PC-9 (cell line): Measurements from ENCODE around the gene TBX21. TPM values are rescaled to one million over a fixed set of nuclear protein-coding genes. Genes with fewer than 3 reads are reported as not detected.

Experiments
- Bru-seq: library from RNA; stranded (reverse); fragments of 400-500 nt; gene quantifications from one replicate; lab custom pipeline; 2021; lab: Mats Ljungman, UMichigan
- BruChase-seq, 2 experiments: library from RNA; stranded (reverse); fragments of 400-500 nt; gene quantifications; one replicate each; lab custom pipeline; 2021; lab: Mats Ljungman, UMichigan
- BruUV-seq: library from RNA; stranded (reverse); fragments of 400-500 nt; replicated peaks from 2 replicates; lab custom pipeline; 2021; lab: Mats Ljungman, UMichigan
- CTCF ChIA-PET: fragments of 300-600 bp; sonication (Branson Sonifier 250); formaldehyde crosslinking; loops from one replicate; lab custom pipeline; 2022; ENCODE audit warnings: antibody characterized with exemption; lab: Charles Lee
- POLR2A ChIA-PET: fragments of 300-600 bp; sonication (Branson Sonifier 250); formaldehyde crosslinking; loops from one replicate; lab custom pipeline; 2022; ENCODE audit warnings: antibody characterized with exemption; ENCODE audit not compliant: unreplicated experiment; lab: Charles Lee
- DNase-seq, 2 experiments: peaks; one replicate each; pipeline versions ENCODE4 v3.0.0 to v3.0.0-alpha.2; 2015 to 2022; ENCODE audit warnings: mixed read lengths in 1 of 2
- H2AFZ ChIP-seq: fragments of 200-600 bp; sonication (generic); 2 replicates; pipeline ENCODE4 v1.8.1; 2017; ENCODE audit warnings: antibody characterized with exemption
- H3F3A ChIP-seq: fragments of 200-600 bp; sonication (generic); 2 replicates; pipeline ENCODE4 v1.8.1; 2017; ENCODE audit warnings: antibody characterized with exemption, mild to moderate bottlenecking, low read depth; ENCODE audit not compliant: insufficient read depth
- H3K27ac ChIP-seq: fragments of 200-600 bp; sonication (generic); 2 replicates; pipeline ENCODE4 v1.6.1; 2016; ENCODE audit warnings: mixed run types
- H3K27me3 ChIP-seq: fragments of 200-600 bp; sonication (generic); 2 replicates; pipeline ENCODE4 v1.6.1; 2016; ENCODE audit warnings: low read depth, mixed run types; ENCODE audit not compliant: insufficient read depth
- H3K36me3 ChIP-seq: fragments of 200-600 bp; sonication (generic); 2 replicates; pipeline ENCODE4 v1.6.1; 2016; ENCODE audit warnings: low read depth, mixed run types
- H3K4me1 ChIP-seq: fragments of 200-600 bp; sonication (generic); replicated peaks from 2 replicates; pipeline ENCODE4 v1.6.1; 2016; ENCODE audit warnings: mixed run types; ENCODE audit not compliant: insufficient read depth
- H3K4me2 ChIP-seq: fragments of 200-600 bp; sonication (generic); 2 replicates; pipeline ENCODE4 v1.6.1; 2017; ENCODE audit warnings: mixed run types
- H3K4me3 ChIP-seq: fragments of 200-600 bp; sonication (generic); 2 replicates; pipeline ENCODE4 v1.6.1; 2016; ENCODE audit warnings: mixed run types
- H3K79me2 ChIP-seq: fragments of 200-600 bp; sonication (generic); 2 replicates; pipeline ENCODE4 v1.6.1; 2017; ENCODE audit warnings: low read depth, mixed run types
- H3K9me2 ChIP-seq: fragments of 200-600 bp; sonication (generic); 2 replicates; pipeline ENCODE4 v1.8.1; 2017; ENCODE audit warnings: mild to moderate bottlenecking; ENCODE audit not compliant: insufficient read depth
- H3K9me3 ChIP-seq: fragments of 200-600 bp; sonication (generic); 2 replicates; pipeline ENCODE4 v1.8.1; 2016; ENCODE audit warnings: low read depth; ENCODE audit not compliant: insufficient read depth
- H4K20me1 ChIP-seq: fragments of 200-600 bp; sonication (generic); 2 replicates; pipeline ENCODE4 v1.8.1; 2017; ENCODE audit not compliant: insufficient read depth
- EZH2 ChIP-seq: fragments of 200-600 bp; sonication (generic); IDR thresholded peaks from 2 replicates; pipeline ENCODE4 v1.8.0; 2017; ENCODE audit warnings: antibody characterized with exemption, low read depth
- intact Hi-C: fragments of 100-400 bp; cut with micrococcal nuclease; formaldehyde crosslinking; loops from one replicate; pipeline ENCODE4 v1.10.0; 2022; ENCODE audit not compliant: unreplicated experiment
- long read RNA-seq: library from polyadenylated mRNA; stranded (forward); transcript quantifications from one replicate; pipeline ENCODE4 v2.0.0, GENCODE V29; 2022
- total RNA-seq: library from RNA; stranded (reverse); gene quantifications from 2 replicates; pipeline ENCODE4 v1.2.3, GENCODE V29; 2021
- TF ChIP-seq, protein P1 (sequence below): fragments of 200-600 bp; sonication (generic); conservative IDR thresholded peaks from 2 replicates; pipeline ENCODE4 v1.6.1; 2017; ENCODE audit warnings: mixed run types, antibody characterized with exemption, mild to moderate bottlenecking, moderate library complexity

Gene TBX21, protein sequence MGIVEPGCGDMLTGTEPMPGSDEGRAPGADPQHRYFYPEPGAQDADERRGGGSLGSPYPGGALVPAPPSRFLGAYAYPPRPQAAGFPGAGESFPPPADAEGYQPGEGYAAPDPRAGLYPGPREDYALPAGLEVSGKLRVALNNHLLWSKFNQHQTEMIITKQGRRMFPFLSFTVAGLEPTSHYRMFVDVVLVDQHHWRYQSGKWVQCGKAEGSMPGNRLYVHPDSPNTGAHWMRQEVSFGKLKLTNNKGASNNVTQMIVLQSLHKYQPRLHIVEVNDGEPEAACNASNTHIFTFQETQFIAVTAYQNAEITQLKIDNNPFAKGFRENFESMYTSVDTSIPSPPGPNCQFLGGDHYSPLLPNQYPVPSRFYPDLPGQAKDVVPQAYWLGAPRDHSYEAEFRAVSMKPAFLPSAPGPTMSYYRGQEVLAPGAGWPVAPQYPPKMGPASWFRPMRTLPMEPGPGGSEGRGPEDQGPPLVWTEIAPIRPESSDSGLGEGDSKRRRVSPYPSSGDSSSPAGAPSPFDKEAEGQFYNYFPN
- not detected in 2 replicates for total RNA-seq
- not detected for Bru-seq, nascent RNA
- BruChase-seq, experiment 1, labeled RNA remaining after a 2-hour chase: percentile 8 among the genes with signal in this experiment
- percentile 13 among the genes with signal in this experiment for BruChase-seq, experiment 2, labeled RNA remaining after a 6-hour chase
- long read RNA-seq: 0 reads

DNA sequence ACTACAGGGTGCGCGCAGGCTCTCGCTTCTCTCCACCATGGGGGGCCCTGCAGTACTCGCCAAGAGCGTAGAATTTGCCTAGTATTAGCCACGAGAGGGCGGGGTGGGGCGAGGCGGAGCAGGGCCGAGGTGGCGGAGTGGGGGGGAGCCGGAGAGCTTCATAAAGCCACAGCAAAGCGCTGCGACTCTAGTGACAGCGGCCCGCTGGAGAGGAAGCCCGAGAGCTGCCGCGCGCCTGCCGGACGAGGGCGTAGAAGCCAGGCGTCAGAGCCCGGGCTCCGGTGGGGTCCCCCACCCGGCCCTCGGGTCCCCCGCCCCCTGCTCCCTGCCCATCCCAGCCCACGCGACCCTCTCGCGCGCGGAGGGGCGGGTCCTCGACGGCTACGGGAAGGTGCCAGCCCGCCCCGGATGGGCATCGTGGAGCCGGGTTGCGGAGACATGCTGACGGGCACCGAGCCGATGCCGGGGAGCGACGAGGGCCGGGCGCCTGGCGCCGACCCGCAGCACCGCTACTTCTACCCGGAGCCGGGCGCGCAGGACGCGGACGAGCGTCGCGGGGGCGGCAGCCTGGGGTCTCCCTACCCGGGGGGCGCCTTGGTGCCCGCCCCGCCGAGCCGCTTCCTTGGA lies at the start of gene TBX21:
TBX21 (plus strand) TSS at position 190 of the 627 bp plus-strand sequence; CDS start at position 409, 219 bp downstream.
- no peaks in the 10 kb centered on the region for H3K9me3 ChIP-seq
- no peaks in the 10 kb centered on the region for H3K79me2 ChIP-seq
- intact Hi-C loops: no loop called here
- H3F3A ChIP-seq: no peaks in the 10 kb centered on the region
- no TSS peak for BruUV-seq
- H3K27me3 ChIP-seq: peaks cover 72% of the 10 kb centered on the region
- peak; percentile 41 to 60 for DNase-seq
- no peaks in the 10 kb centered on the region for H3K9me2 ChIP-seq
- no peak within 1 kb of the TSS for H3K27ac ChIP-seq
- no peak within 1 kb of the TSS for H2AFZ ChIP-seq
- H3K4me1 ChIP-seq: no peaks in the 10 kb centered on the region
- H4K20me1 ChIP-seq: no peaks in the 10 kb centered on the region; the same call in 1 of the 2 replicates
- H3K4me2 ChIP-seq: peak within 1 kb of the TSS; percentile 72
- POLR2A ChIA-PET: interaction anchor here (0.6 kb wide), 1 partner anchor 162 kb away, joined by 5 read pairs; no protein-coding TSS in a partner anchor
- CTCF ChIA-PET: interaction anchor here (0.6 kb wide), 1 partner anchor 15 kb away, joined by 3 read pairs; no protein-coding TSS in a partner anchor
- peak within 1 kb of the TSS; percentile 38; the same call in 1 of the 2 replicates for H3K4me3 ChIP-seq
- no peaks in the 10 kb centered on the region for H3K36me3 ChIP-seq
- TF ChIP-seq, protein P1, sequence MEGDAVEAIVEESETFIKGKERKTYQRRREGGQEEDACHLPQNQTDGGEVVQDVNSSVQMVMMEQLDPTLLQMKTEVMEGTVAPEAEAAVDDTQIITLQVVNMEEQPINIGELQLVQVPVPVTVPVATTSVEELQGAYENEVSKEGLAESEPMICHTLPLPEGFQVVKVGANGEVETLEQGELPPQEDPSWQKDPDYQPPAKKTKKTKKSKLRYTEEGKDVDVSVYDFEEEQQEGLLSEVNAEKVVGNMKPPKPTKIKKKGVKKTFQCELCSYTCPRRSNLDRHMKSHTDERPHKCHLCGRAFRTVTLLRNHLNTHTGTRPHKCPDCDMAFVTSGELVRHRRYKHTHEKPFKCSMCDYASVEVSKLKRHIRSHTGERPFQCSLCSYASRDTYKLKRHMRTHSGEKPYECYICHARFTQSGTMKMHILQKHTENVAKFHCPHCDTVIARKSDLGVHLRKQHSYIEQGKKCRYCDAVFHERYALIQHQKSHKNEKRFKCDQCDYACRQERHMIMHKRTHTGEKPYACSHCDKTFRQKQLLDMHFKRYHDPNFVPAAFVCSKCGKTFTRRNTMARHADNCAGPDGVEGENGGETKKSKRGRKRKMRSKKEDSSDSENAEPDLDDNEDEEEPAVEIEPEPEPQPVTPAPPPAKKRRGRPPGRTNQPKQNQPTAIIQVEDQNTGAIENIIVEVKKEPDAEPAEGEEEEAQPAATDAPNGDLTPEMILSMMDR: peak; percentile 45; the same call in 1 of the 2 replicates
- TF ChIP-seq EZH2: no peak

- BruUV-seq: no TSS peak
Observed at GRCh38 chr17:47684025-47684424, 49.0 kb upstream of the TBX21 start.

More at GRCh38 chr17:47684025-47684424, 49.0 kb upstream of the TBX21 start:
- H3K27ac ChIP-seq: no peak overlapping the region
- peaks cover 23% of the 10 kb centered on the region; the same call in 1 of the 2 replicates for H4K20me1 ChIP-seq
- CTCF ChIA-PET: no interaction called here
- H3F3A ChIP-seq: peaks cover 94% of the 10 kb centered on the region
- H3K27me3 ChIP-seq: no peaks in the 10 kb centered on the region
- H3K9me3 ChIP-seq: no peaks in the 10 kb centered on the region
- no peak overlapping the region for H3K4me2 ChIP-seq
- POLR2A ChIA-PET: interaction anchor here (0.6 kb wide), 1 partner anchor 27 kb away, joined by 6 read pairs; no protein-coding TSS in a partner anchor
- H2AFZ ChIP-seq: no peak overlapping the region
- no peaks in the 10 kb centered on the region for H3K9me2 ChIP-seq
- DNase-seq: no peak
- TF ChIP-seq, protein P1: no peak
- TF ChIP-seq EZH2: no peak
- H3K4me3 ChIP-seq: no peak overlapping the region
- H3K36me3 ChIP-seq: peaks cover 38% of the 10 kb centered on the region
- intact Hi-C loops: no loop called here
- no peaks in the 10 kb centered on the region for H3K79me2 ChIP-seq
- no peaks in the 10 kb centered on the region for H3K4me1 ChIP-seq
